KBM-7 (cell line): ENCODE measurements around the gene GRIN2A.

ENCODE experiments used
- DNase-seq: peaks from one replicate; pipeline ENCODE4 v3.0.0-alpha.2; 2015
- in situ Hi-C: fragments of 300-500 bp; cut with MboI; formaldehyde crosslinking; loops from 2 replicates; pipeline ENCODE4 v1.14.3; 2020; ENCODE audit warnings: low sequenced_read_pairs, low pct_unique_long_range_greater_than_20kb, mixed read lengths

GRIN2A gene

DNA sequence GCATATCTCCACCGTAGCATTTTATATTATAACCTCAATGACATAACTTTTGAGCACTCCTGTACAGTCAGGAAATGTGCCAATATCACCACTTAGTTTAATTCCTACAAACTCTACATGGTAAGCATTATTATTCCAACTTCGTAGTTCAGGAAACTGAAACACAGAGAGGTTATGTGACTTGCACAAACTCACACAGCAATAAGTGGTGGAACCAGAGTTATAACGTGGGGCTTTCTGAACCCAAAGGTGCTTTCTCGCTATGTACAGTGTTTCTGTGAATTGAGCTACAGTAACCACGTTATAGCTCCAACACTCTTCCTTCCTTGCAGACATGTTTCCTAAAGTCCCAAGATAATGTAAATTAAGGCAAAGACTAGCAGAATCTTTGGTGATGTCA is 330.2 kb downstream of the GRIN2A start:
- in situ Hi-C loops, result no loop called here
- DNase-seq, result no peak

DNA sequence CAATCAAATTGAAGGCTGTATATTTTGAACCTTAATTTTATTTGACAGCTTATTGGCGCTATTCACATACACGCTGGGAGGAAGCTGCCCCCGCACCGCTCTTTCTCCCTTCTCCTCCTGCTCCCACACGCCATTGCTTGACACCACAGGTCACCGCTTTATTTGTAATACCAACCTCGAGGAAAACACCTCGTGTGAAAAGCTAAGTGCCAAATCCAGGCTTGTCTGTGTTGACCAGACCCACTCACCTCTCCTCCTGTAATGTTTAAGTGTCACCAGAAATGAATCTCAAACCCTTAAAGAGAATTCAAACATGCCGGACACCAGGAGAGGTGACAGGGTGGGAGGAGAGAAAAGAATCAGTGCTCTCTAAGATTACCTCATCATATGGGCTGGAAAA is 331.4 kb downstream of the GRIN2A start:
- in situ Hi-C loops, result no loop called here
- no peak for DNase-seq

DNA sequence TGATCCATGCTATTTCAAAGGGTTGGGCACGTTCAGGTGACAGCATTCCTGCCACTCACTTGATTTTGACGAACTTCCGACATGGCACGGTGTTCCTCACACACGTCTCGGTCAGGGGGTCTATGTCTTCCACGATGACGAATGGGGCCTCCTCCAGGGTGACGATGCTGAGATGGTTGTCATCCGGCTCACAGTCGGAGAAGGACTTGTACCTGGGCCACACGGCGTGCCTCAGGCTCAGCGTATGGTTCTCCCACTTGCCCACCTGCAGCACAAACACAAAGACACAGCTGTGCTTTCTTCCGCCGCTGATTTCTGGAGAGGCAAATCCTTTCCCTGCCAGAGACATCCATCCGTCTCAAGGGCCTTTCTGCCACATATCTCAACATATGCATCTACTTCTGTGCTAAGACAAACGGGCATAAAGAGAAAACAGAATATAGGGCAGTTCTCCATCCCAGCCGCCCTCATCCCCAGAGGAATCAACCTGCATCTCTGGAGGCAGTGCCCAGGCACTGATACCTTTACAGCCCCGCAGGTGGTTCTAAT is 332.5 kb downstream of the GRIN2A start:
- in situ Hi-C loops, result no loop called here
- no peak for DNase-seq

DNA sequence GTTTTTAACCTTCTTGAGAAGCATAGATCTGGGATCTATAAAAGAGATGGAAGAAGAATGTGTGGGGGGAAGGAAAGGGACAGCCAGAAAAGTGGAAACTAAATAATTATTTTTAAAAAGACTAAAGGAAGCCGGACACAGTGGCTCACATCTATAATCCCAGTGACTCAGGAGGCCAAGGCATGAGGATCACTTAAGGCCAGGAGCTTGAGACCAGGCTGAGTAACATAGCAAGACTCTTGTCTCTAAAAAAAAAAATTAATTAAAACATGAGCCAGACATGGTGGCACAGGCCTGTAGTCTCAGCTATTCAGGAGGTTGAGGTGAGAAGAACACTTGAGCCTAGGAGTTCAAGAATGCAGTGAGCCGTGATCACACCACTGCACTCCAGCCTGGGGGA is 335.1 kb downstream of the GRIN2A start:
- DNase-seq, result no peak
- in situ Hi-C loops, result no loop called here

DNA sequence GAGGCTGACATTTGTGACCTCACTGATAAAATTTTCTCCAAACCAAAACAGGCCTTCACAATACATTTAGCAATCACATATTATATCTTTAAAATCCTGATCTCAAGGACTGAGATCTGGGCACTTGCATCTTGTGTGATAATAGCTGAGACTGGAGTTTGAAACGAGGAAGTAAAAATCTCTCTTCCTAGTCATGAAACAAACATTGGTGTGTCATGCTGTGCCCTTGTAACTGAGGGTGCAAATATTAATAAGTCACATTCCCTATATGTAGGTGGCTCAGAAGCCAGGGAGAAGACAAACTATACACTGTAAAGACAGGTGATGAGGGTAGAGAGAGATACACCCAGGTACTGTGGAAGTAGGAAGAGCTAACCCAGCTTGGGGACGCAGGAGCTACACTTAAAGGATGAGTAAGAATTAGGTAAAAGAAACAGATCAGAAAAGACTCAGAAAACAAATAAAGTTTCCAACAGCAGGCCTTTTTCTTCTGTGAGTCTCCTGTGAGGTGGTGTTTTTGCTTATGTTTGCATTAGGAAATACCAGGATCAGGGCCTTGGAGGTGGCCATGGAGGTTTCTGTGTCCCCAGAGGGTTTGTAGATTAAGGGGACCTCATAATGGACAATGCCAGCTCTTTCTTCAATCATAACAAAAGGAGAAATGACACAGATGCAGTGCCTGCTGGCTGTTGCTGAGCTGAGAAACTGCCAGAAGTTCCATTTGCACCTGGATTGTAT is 335.7 kb downstream of the GRIN2A start:
- in situ Hi-C loops, result no loop called here
- DNase-seq, result no peak

DNA sequence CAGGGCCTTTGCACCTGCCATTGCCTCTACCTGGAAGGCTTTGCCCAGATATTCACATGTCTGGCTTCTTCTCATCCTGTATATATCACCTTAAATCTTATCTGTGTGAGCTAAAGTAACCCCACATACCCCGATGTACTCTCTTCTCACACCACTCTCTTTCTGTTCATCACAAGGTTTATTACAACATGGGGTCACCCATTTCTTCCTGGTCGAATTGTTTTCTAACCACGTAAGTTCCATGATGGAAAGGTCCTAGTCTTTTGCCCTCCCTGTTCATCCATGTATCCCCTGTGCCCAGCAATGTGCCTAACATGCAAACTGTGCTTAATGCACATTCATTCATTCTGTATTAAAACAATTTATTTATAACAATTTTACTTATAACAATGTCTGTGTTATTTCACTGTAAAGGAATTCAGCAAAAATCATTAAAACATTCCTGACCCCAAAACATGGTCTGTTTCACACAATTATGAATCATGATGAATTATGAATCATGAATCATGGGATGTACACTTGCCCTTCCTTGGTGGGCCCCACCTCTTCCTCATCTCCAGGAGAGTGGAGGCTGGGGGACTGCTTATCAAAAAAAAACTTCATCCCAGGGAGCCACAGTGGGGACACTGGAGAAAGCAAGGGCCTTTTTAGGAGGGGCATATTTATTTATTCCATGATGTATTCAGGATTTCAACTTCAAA is 336.4 kb downstream of the GRIN2A start:
- in situ Hi-C loops, result no loop called here
- DNase-seq, result no peak

DNA sequence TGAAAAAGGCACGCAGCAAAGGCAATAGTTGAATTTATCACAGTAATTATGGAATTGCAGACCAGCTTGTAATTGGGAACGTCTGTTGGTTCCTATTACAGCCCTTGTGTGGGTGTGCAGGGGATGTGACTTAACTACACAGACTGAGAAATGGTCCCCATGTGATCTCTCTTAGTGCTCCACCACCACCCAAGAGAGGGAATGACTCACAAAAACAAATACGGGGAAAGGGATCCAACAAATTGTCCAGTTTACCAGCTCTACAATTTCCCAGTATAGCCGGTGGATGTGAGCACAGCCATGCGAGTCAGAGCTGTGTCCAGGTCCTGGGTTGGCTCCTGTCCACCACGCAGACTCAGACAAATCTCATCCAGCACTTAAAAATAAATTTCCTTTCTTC is 337.9 kb downstream of the GRIN2A start:
- DNase-seq, result no peak
- in situ Hi-C loops, result no loop called here

DNA sequence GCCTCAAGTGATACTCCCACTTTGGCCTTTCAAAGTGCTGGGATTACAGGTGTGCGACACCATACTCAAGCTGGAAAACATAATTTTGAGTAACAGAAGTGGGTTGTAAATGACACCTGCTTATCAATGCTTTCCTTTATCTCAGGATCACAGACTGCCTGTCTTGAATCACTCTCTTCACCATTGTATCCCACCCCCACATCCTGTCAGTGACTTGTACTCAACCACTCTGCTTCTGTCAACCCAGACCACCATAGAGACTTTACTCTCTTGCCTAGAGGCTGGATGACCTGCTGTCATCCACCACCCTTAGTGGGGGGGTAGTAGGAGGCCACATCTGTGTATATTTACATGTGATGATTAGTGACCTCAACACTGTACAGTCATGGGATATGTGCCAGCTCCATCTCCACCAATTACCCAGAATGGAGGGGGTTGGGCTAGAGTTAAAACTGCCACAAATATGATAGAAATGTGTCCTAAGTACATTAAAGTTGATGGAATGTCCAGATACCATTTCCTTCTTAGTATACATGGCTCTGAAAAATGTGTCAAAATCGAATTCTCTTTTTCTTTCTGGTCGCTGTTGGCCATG is 338.7 kb downstream of the GRIN2A start:
- in situ Hi-C loops, result no loop called here
- no peak for DNase-seq

DNA sequence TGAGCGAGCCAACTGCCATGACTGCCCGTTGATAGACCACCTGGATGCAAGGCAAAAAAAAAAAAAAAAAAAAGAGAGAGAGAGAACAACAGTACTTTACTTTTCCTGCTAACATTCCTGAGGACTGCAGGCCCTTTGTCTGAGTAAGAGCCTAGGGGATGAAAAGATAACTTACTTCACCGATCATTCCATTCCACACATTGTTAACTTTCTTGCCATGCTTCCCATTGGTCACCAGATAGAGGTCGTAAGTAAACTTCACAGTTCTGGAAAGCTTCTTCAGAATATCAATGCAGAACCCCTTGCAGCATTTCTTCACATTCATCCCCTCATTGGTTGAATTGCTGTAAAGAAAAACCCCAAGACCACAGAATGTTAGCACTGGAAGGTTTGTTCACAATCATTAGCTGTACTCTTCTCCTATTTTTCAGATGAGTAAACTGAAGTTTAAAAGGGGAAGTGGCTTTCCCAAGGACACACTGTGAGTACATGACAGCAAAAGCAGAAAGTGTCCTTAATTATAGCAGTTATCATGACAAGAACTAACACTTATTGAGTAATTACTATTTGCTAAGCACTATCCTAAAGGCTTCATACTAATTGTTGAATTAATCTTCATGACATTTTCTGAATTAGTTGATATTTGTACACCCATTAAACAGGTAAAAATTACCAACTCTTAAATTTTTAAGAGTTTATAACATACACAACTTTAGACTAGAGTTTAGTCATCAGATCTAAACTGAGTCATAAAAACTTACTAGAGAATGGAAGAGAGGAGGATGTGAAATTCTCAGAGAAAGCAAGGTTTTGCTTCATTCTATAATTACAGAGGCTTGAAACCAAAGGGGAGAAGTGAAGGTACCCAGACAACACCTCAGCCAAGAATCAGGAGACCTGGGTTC is 341.2 kb downstream of the GRIN2A start:
- DNase-seq, result no peak
- in situ Hi-C loops, result no loop called here

DNA sequence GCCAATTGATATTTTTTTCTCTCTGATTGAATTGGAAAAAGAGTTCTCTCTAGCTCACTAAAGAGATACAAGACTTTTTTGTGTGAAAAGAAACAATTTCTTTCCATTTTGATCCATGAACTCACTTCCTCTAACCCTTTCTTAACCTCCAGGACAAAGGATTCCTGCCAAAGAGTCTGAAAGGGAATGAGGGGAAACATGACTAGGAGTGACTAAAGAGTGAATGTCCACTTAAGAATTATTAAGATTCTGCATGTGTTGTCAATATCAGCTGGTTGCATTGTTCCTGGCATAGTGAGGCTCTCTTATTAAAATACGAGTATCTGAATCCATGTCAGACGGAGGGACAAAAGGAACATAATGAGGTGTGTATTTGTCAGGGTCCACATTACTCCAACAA is 344.7 kb downstream of the GRIN2A start:
- DNase-seq, result no peak
- in situ Hi-C loops, result no loop called here

DNA sequence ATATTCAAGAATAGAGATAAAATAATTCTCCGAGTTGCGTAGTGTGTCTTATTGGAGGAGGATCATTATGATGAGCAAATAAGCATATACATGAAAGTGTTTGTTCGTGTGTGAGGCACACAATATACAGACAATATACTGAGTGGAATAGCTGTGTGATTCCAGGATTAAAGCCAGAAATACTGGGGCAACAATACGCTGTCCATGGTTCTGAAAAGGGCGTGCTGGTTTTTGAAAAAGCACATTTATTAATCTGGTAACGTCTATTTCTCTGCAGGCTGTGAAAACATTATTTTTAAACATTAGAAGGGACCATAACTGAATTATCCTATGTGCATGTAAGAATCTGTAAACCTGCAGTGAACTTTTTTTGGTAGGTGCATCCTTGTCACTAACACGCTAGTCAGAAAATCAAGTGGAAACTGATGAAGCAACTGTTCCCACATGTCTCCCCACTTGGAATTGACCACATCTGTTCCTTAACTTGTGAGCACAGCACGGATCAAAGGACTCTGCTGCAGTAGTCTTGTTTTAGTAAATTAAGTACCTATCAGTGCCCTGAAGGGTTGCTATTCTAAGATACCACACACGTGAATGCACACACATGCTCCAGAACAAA is 346.0 kb downstream of the GRIN2A start:
- peak; percentile 11 for DNase-seq
- in situ Hi-C loops, result no loop called here

DNA sequence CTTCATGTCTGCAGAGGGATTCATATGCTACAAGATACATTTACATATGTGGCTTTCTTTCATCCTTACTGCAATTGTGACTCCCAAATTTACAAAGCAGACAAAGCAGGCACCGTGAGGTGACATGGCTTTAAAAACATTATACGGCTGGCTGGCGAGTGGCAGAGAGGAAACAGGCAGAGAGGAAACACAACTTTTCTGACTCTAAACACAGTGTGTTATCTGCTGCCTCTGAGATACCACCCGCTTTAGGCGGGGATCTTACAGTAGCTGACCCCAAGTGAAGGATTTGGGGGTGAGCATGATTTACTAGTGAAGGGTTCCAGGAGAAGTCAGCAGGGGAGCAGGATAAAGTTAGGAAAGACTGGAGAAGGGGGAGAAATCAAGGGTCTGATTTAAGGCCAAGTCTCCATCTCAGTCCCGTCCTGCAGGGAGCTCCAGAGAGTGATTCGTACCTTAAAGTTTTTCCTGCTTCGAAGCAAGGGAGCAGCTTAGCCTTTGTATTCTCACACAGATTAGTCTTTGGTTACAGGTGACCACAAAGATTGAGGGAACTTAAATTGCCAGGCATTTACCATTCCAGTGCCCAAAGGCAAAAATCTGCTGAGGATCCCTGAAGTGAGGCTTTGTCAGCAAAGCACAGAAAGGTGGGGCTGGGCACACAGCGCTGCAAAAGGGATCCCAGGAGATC is 355.0 kb downstream of the GRIN2A start:
- in situ Hi-C loops, result no loop called here
- DNase-seq, result no peak

DNA sequence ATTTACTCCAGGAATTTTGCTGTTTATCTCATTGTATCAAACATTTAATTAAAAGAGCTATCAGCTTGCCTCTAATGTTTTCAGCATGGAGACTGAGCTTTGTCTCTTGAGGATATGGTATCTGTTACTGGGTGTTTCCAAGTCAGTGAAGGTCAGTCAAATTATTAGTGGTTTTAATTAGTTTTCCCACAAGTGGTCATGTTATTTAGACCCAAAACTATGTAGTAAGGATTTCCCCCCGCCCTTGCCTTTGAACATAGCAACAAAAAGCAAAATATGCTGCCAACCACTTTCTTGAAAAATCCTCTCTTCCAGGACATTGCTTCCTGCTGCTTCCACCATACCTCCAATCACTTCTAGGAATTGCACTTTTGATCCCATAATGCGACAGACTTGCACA is 355.6 kb downstream of the GRIN2A start:
- in situ Hi-C loops, result no loop called here
- no peak for DNase-seq

DNA sequence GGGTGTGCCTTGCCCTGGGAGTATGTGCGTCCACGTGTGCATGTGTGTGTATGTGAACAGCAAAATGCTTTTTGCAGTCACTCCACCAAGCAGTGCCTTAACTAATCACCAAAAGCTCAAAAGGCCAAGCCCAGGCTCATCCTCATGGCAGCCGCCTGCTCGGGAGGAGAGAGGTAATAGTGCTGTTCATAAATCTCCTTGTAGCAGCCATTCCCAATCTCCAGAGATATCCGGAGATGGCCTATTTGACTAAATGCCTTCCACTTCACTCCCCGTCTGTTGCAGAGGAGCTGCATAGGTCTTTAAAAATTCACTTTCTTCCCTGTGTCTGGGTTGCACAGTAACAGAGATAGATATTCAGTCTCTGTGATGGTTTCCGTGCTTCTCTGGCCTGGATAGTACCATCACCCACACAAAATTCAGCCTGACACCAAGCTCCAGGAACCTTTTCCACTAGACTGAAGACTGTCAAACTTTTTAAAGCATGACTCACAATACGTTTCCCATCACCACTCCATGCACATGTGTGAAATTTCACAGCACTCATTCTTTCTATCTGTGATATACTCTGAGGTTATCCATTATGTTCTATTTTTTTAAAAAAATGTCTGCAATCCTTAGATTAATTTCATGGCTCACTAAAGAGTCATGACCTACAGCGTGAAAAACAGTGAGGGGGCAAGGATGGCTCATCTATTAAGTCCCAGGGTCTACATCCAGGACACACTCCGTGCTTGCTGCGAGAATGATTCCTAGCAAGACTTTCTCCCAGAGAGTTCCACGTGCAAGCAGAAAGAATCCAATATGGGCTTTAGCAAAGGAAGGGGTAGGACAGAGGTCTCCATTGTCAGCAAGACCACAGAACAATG is 357.8 kb downstream of the GRIN2A start:
- in situ Hi-C loops, result no loop called here
- DNase-seq, result no peak

DNA sequence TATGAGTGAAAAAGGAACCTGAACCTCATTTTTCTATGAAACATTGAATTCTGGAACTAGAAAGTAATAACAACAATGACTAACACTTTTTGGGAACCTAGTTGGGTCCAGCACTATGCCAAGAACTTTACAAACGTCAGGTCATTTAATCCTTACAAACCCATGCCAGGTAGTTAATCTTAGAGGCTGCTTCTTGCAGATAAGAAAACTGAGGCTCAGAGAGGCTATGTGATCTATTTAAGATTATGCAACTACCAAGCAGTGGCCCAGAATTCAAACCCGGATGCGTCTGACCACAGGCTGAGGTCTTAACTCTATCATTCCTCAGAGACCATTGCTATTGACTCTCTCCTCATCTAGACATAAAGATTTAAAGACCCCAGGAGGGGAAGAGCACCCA is 358.7 kb downstream of the GRIN2A start:
- in situ Hi-C loops, result no loop called here
- no peak for DNase-seq

DNA sequence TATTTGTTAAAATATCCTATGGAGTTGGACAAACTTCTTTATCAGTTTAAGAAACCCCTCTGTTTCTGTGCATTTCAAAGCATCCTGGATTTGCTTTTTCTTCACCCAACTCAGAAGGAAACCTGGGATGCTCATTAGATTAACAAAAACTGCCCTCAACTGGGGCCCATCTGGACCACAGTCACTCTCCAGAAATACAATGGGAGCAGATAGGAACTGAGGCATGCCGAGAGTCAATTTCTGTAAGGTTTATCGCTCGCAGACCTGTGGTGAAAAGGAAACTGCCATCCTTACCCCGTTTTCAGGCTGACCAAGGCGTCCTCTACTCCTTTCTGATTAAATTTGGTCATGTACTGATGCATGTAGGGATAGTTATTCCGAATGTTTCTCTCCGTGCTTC is 360.3 kb downstream of the GRIN2A start:
- in situ Hi-C loops, result no loop called here
- DNase-seq, result no peak

DNA sequence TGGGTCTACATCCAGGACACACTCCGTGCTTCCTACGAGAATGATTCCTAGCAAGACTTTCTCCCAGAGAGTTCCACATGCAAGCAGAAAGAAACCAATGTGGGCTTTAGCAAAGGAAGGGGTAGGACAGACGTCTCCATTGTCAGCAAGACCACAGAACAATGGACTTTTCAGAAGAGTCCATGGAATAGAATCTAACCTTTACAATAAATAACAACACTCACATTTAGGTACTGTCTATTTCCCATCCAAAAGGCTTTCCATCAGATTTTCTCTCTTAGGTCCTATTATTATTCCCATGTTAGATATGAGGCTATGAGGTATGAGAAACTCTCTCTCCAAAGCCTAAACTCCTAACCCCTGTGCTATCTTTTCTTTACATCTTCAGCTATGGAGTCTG is 360.9 kb downstream of the GRIN2A start:
- in situ Hi-C loops, result no loop called here
- DNase-seq, result no peak
